Cardiac muscle cell (in vitro differentiated cells and primary cell): ENCODE data around the gene SLC22A8. TPM values are rescaled to one million over a fixed set of nuclear protein-coding genes. Genes with fewer than 3 reads are reported as not detected.
"Not testable (repeated sequence)": the region's sequence is repeated elsewhere in the genome, so short reads cannot be mapped to it uniquely, and the experiment has no call there.

Experiments used
- DNase-seq, 2 donors: peaks; one replicate each; pipeline versions ENCODE4 v3.0.0 to v3.0.0-alpha.2; 2010 to 2017; ENCODE audit warnings: low read depth in 1 of 2, low spot score in 1 of 2
- H3K27ac ChIP-seq: fragments of 200-600 bp; sonication (generic); 2 replicates; pipeline ENCODE4 v1.5.1; 2016
- H3K27me3 ChIP-seq: fragments of 200-600 bp; sonication (generic); 2 replicates; pipeline ENCODE4 v1.6.0; 2016; ENCODE audit warnings: control low read depth
- H3K36me3 ChIP-seq: fragments of 200-600 bp; sonication (generic); 2 replicates; pipeline ENCODE4 v1.5.1; 2016; ENCODE audit warnings: control low read depth
- H3K4me1 ChIP-seq: fragments of 200-600 bp; sonication (generic); 2 replicates; pipeline ENCODE4 v1.8.1; 2017; ENCODE audit warnings: low read depth, mild to moderate bottlenecking, mixed run types
- H3K4me3 ChIP-seq: fragments of 200-600 bp; sonication (generic); 2 replicates; pipeline ENCODE4 v1.5.1; 2016; ENCODE audit warnings: mild to moderate bottlenecking
- H3K9me3 ChIP-seq: fragments of 200-600 bp; sonication (generic); 2 replicates; pipeline ENCODE4 v1.5.1; 2017; ENCODE audit warnings: low read depth, mild to moderate bottlenecking, control low read depth
- polyA plus RNA-seq: library from polyadenylated mRNA; unstranded; fragments of >200 nt; fragmentation: Nextera tagmentation; extraction: Ambion mirVana; gene quantifications from 2 replicates; pipeline ENCODE4 v1.2.1, GENCODE V29; 2016
- total RNA-seq: library from RNA; depleted of rRNA; stranded (reverse); fragments of >200 nt; gene quantifications from 2 replicates; pipeline ENCODE4 v1.2.3, GENCODE V29; 2016
- TF ChIP-seq, protein P1 (sequence below): IDR thresholded peaks from 2 replicates; pipeline ENCODE4 v1.5.1; 2012; ENCODE audit warnings: low read depth, mild to moderate bottlenecking, low read length

SLC22A8 gene
- total and polyA plus RNA-seq, 2 experiments from 2014 or later, result 0.22 TPM; not detected in 1

DNA sequence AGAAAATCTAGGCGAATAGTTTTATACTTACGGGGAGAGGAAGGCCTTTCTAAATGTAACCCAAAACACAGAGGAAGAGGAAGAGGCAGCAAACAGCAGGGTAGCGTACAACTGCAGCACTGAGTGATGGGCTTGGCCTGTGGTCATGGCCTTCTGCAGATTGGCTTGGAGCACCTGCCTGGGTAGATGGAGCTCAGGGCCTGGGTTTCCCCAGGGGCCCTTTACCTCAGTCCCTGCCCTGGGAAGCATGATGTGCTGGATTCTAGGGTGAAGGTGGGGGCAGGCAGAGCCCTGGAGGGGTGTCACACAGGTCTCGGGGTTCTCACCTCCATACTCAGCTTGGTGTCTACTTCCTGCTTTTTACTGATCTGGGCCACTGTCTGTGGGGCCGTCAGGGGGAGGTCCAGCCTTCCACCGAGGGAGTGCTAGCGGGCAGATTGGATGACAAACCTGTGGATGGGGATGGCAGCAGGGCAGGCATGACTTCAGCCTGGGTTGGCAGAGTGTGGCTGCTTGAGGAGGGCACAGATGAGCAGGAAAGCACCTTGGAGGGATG, 66.8 kb downstream of the SLC22A8 start:
- DNase-seq, result no peak
- no peaks in the 10 kb centered on the region for H3K36me3 ChIP-seq
- no peak overlapping the region for H3K27ac ChIP-seq
- H3K27me3 ChIP-seq, result no peaks in the 10 kb centered on the region
- TF ChIP-seq, protein P1, sequence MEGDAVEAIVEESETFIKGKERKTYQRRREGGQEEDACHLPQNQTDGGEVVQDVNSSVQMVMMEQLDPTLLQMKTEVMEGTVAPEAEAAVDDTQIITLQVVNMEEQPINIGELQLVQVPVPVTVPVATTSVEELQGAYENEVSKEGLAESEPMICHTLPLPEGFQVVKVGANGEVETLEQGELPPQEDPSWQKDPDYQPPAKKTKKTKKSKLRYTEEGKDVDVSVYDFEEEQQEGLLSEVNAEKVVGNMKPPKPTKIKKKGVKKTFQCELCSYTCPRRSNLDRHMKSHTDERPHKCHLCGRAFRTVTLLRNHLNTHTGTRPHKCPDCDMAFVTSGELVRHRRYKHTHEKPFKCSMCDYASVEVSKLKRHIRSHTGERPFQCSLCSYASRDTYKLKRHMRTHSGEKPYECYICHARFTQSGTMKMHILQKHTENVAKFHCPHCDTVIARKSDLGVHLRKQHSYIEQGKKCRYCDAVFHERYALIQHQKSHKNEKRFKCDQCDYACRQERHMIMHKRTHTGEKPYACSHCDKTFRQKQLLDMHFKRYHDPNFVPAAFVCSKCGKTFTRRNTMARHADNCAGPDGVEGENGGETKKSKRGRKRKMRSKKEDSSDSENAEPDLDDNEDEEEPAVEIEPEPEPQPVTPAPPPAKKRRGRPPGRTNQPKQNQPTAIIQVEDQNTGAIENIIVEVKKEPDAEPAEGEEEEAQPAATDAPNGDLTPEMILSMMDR, result no peak
- no peaks in the 10 kb centered on the region for H3K4me1 ChIP-seq
- H3K4me3 ChIP-seq, result no peak overlapping the region
- no peaks in the 10 kb centered on the region for H3K9me3 ChIP-seq

DNA sequence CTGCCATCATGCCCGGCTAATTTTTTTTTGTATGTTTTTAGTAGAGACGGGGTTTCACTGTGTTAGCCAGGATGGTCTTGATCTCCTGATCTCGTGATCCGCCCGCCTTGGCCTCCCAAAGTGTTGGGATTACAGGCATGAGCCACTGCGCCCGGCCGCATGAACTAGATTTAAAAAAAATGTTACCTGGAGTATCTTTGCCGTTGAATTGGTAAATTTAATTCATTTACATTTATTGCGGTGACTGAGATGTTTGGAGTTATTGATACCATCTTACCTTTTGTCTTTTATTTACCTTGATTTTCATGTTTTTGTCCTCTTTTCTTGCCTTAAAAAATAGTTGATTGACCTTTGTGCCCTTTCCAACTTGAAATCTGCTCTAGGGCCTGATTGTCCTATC, 70.1 kb downstream of the SLC22A8 start:
- not testable (repeated sequence) for H3K27me3 ChIP-seq, DNase-seq

More for the DNA sequence above, 70.1 kb downstream of the SLC22A8 start:
- not testable (repeated sequence) for H3K4me3 ChIP-seq, H3K36me3 ChIP-seq, H3K27ac ChIP-seq, H3K4me1 ChIP-seq, H3K9me3 ChIP-seq

Other genes with a start within 250 kb of the SLC22A8 start
- gene TAF6L, start 244.4 kb downstream of the SLC22A8 start, total RNA-seq, result 33.1 and 38.8 TPM in 2 replicates
- gene TAF6L, start 244.4 kb downstream of the SLC22A8 start, polyA plus RNA-seq, result 46.3 and 56.3 TPM in 2 replicates
- gene TMEM179B, start 228.4 kb downstream of the SLC22A8 start, total RNA-seq, result 34.2 and 55.2 TPM in 2 replicates
- gene TMEM179B, start 228.4 kb downstream of the SLC22A8 start, polyA plus RNA-seq, result 78.6 and 81.8 TPM in 2 replicates
- gene TMEM223, start 223.8 kb downstream of the SLC22A8 start, total RNA-seq, result 87.1 and 88.9 TPM in 2 replicates
- gene TMEM223, start 223.8 kb downstream of the SLC22A8 start, polyA plus RNA-seq, result 92.4 and 102 TPM in 2 replicates
- 52.8 and 60.7 TPM in 2 replicates for gene NXF1, start 210.4 kb downstream of the SLC22A8 start, total RNA-seq
- 96.7 and 127 TPM in 2 replicates for gene NXF1, start 210.4 kb downstream of the SLC22A8 start, polyA plus RNA-seq
- 38.5 and 45.2 TPM in 2 replicates for gene STX5, start 183.8 kb downstream of the SLC22A8 start, total RNA-seq
- gene STX5, start 183.8 kb downstream of the SLC22A8 start, polyA plus RNA-seq, result 49.4 and 53.6 TPM in 2 replicates
- not detected in 2 replicates for gene TEX54, start 183.0 kb downstream of the SLC22A8 start, total RNA-seq
- 3.0 and 4.8 TPM in 2 replicates for gene TEX54, start 183.0 kb downstream of the SLC22A8 start, polyA plus RNA-seq
- 47.4 and 63.3 TPM in 2 replicates for gene WDR74, start 176.3 kb downstream of the SLC22A8 start, total RNA-seq
- gene WDR74, start 176.3 kb downstream of the SLC22A8 start, polyA plus RNA-seq, result 42.1 and 52.8 TPM in 2 replicates
- gene SLC3A2, start 134.9 kb downstream of the SLC22A8 start, total RNA-seq, result 71.8 and 79.2 TPM in 2 replicates
- gene SLC3A2, start 134.9 kb downstream of the SLC22A8 start, polyA plus RNA-seq, result 93.8 and 100 TPM in 2 replicates
- 1.3 and 1.4 TPM in 2 replicates for gene CHRM1, start 94.5 kb downstream of the SLC22A8 start, total RNA-seq
- gene CHRM1, start 94.5 kb downstream of the SLC22A8 start, polyA plus RNA-seq, result 0.97 and 1.6 TPM in 2 replicates
- gene SLC22A6, start 30.9 kb downstream of the SLC22A8 start, total RNA-seq, result not detected in 2 replicates
- gene SLC22A6, start 30.9 kb downstream of the SLC22A8 start, polyA plus RNA-seq, result not detected in 2 replicates
- not detected in 2 replicates for gene SLC22A24, start 128.4 kb upstream of the SLC22A8 start, total RNA-seq
- 0.39 TPM in 1 of 2 replicates, not detected in the other for gene SLC22A24, start 128.4 kb upstream of the SLC22A8 start, polyA plus RNA-seq
- not detected in 2 replicates for gene SLC22A25, start 227.8 kb upstream of the SLC22A8 start, total RNA-seq
- 0.14 and 0.16 TPM in 2 replicates for gene SLC22A25, start 227.8 kb upstream of the SLC22A8 start, polyA plus RNA-seq